ENCODE data around the gene MYO6.

The MYO6 gene

GRCh38 chr6:75922226-75922625, 173.2 kb downstream of the MYO6 start:
- no peak overlapping the region for H3K4me3 ChIP-seq (ENCODE audit: low read depth, low read length)
- peak; percentile 33 for DNase-seq (ENCODE audit: low read depth)
- TF ChIP-seq CTCF (conservative IDR thresholded peaks at IDR 0.05; ENCODE audit: low read depth, low read length), result no peak

DNA sequence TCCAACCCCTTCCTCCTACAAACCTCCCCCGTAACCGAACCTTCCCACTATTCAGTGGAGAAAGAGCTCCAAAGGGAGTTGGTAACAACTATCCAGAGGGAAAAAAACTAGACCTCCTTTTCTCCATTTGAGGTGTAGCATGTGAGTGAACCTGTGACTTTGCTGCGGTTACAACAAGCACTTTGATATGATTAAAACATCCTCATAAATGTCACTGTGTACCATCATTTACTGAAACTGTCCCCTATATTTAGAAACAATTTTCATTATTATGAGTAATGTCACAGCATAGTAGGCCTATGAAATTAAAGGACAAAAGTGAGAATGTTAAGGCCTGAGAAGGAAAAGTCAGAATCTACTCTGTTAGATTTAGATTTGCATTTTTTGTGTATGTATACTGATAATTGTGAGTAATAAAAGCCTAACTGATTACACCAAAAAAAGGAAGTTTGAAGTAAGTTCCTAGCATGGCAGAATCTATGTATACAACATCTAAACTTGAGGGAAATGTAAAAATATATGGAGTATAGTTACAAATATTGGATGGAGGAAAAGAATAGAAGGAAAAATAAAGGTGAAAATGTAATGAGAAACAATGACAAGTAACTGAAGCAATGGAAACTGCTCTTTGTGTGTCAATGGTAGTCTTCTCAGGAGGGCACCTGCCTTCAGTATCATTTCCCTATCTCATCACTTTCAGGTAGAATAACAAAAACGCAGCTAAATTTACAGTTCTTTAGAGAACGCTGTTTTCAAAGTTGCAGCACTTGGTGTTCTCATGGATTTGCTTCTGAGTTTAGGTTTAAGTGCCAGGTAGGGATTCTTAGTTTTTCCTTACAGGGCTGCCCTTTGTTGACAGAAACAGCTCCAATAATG, 177.5 kb downstream of the MYO6 start:
- no peak for TF ChIP-seq CTCF (conservative IDR thresholded peaks at IDR 0.05; ENCODE audit: low read depth, low read length)
- H3K4me3 ChIP-seq (ENCODE audit: low read depth, low read length), result no peak overlapping the region
- DNase-seq (ENCODE audit: low read depth), result no peak

DNA sequence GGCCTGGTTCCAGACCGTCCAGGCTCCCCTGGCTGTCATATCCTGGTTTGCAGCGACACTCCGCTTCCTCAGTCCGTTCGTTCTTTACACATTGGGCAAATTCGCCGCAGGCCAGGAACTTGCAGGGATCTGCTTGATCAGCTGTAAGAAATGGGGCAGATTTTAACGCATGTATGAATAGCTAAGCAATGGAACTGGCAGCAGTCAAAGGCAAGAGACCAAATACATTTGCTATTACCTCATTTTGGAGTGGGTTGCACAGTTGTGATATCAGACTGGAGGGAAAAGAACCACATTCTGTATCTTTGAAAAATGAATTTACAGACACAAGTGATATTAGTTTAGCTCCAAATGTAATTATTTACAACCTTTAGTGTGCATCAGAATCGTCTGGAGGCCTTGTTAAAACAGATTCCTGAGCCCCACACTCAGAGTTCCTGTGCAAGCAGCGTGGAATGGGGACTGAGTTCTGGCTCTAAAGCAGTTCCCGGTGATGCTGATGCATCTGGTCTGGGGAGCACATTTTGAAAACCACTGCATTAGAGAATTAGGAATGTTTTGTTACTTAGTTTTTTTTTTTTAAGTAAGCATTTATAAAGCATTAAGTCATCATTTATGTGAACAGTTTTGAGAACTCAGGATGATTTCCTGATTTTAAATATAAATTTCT, 182.1 kb downstream of the MYO6 start:
- no peak for DNase-seq (ENCODE audit: low read depth)
- no peak overlapping the region for H3K4me3 ChIP-seq (ENCODE audit: low read depth, low read length)
- no peak for TF ChIP-seq CTCF (conservative IDR thresholded peaks at IDR 0.05; ENCODE audit: low read depth, low read length)

DNA sequence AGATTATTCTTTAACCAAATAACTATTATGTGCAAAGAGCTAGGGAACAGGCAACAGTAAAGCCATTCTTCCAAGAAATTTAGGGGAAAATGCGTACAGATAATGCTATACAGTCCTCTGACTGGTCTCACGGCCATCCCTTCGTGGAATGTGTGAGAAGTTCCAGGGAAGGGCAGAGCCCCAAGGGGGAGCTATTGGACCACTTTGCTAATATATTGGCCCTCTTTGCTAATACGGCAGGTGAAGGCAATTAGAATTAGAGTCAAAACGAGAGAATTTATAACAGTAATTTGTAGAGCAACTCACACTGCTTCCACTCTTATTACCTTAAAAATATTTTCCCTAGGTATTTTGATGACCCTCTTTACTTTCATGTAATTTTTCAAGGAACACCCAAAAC, 183.0 kb downstream of the MYO6 start:
- DNase-seq (ENCODE audit: low read depth), result peak; percentile 53
- peak; percentile 79 for TF ChIP-seq CTCF (conservative IDR thresholded peaks at IDR 0.05; ENCODE audit: low read depth, low read length)
- no peak overlapping the region for H3K4me3 ChIP-seq (ENCODE audit: low read depth, low read length)

- TF ChIP-seq CTCF (conservative IDR thresholded peaks at IDR 0.05; ENCODE audit: low read depth, low read length), result no peak
- no peak for DNase-seq (ENCODE audit: low read depth)
- H3K4me3 ChIP-seq (ENCODE audit: low read depth, low read length), result no peak overlapping the region
Measured at GRCh38 chr6:75933387-75933975, 184.4 kb downstream of the MYO6 start.

DNA sequence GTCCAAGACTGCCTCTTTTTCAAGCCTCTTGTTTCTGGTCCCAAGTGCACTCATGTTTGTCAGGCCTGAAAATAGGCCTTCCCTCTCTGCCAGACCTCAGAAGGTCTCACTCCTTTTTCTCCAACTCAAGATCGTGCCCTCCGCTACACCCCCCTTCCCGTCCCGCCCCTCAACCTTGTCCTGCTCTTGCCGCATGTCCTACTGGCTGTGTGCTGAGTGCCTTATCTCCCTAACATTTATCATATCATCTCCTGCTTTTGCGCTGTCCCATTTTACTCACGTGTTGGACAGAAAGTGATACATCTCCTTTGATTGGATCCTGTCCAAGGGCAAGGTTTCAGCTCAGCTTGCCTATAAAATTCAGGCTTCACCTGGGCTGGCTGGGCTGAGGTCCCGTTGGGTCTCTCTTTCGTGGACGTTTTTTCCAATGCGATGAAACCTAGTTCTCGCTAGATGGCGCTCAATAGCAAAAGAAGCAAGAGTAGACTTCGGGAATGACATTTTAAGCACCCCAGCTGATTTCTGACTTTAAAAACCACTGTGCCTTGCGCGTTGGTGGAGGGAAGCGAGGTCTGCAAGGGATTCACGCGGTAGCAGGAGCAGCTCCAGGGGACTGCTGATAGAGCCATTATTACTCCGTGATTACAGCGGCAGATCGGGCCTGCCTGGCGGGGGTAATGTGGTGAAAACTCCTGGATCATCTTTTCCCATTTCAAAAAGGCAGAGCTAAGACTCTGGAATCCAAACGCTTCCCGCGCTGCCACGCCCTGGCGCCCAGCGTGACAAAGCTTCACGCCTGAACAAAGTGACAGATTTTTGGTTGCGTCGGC, 185.8 kb downstream of the MYO6 start:
- DNase-seq (ENCODE audit: low read depth), result peak; percentile 88
- peak overlapping the region; percentile 56 for H3K4me3 ChIP-seq (ENCODE audit: low read depth, low read length)
- TF ChIP-seq CTCF (conservative IDR thresholded peaks at IDR 0.05; ENCODE audit: low read depth, low read length), result peak; percentile 83
